Heart left ventricle (tissue), 16 donors: ENCODE data around the gene ENPP3. TPM values are rescaled to one million over a fixed set of nuclear protein-coding genes. Genes with fewer than 3 reads are reported as not detected.
A peak's percentile ranks its signal among the peaks of the same experiment; 100 is the strongest.

Experiments used
- ATAC-seq, 4 donors: fragments of 200-7000 bp; cut with Tn5 transposase; one replicate each; pipeline ENCODE4 v1.9.1; 2020 to 2022; ENCODE audit warnings: moderate library complexity in 4 of 4, mild to moderate bottlenecking in 3 of 4, moderate number of reproducible peaks in 1 of 4
- DNase-seq, 5 donors: peaks; one replicate each; pipeline ENCODE4 v3.0.0-alpha.2; 2020
- H3K27ac ChIP-seq, 12 donors: fragments of 200-600 bp; sonication (generic) in 4 of 12; one replicate each; pipeline versions ENCODE4 v1.5.0 to v1.8.0; 2016 to 2022; ENCODE audit warnings: mild to moderate bottlenecking in 2 of 12
- H3K27me3 ChIP-seq, 9 donors: fragments of 200-600 bp; sonication (generic) in 2 of 9; one replicate each; pipeline versions ENCODE4 v1.5.1 to v1.8.0; 2016 to 2022; ENCODE audit warnings: mild to moderate bottlenecking in 3 of 9
- H3K36me3 ChIP-seq, 9 donors: fragments of 200-600 bp; sonication (generic) in 2 of 9; one replicate each; pipeline versions ENCODE4 v1.5.0 to v1.8.0; 2018 to 2022; ENCODE audit warnings: mild to moderate bottlenecking in 2 of 9
- H3K4me1 ChIP-seq, 12 donors: fragments of 200-600 bp; sonication (generic) in 4 of 12; one replicate each; pipeline versions ENCODE4 v1.5.0 to v1.8.0; 2016 to 2022; ENCODE audit warnings: mild to moderate bottlenecking in 3 of 12
- H3K4me3 ChIP-seq, 12 donors: fragments of 200-600 bp; sonication (generic) in 4 of 12; one replicate each; pipeline versions ENCODE4 v1.5.0 to v1.8.0; 2017 to 2022; ENCODE audit warnings: mild to moderate bottlenecking in 9 of 12, moderate library complexity in 4 of 12
- H3K9me3 ChIP-seq, 12 donors: fragments of 200-600 bp; sonication (generic) in 4 of 12; one replicate each; pipeline versions ENCODE4 v1.5.0 to v1.8.0; 2016 to 2022; ENCODE audit warnings: mild to moderate bottlenecking in 1 of 12
- POLR2A ChIP-seq, 2 donors: fragments of 450-650 bp; IDR thresholded peaks; one replicate each; pipeline ENCODE4 v1.6.1; 2017; ENCODE audit warnings: antibody characterized with exemption in 2 of 2, mild to moderate bottlenecking in 2 of 2, moderate library complexity in 2 of 2
- WGBS, 4 donors: extraction: QIAGEN DNeasy Blood & Tissue Kit in 2 of 4; methylation state at CpG; one replicate each; pipeline versions ENCODE4 v1.1.5 to v1.1.7; 2013 to 2018; 5-methylcytosine and 5-hydroxymethylcytosine counted together
- intact Hi-C, 10 donors: fragments of 100-400 bp; cut with DNase I; formaldehyde crosslinking; loops; one replicate each; pipeline versions ENCODE4 v1.11.1 to v1.14.2; 2022
- polyA plus RNA-seq, 2 donors: library from polyadenylated mRNA; stranded (reverse); fragments of 200-250 nt; gene quantifications; one replicate each; pipeline ENCODE4 v1.2.3, GENCODE V29; 2013
- total RNA-seq, 9 donors: library from RNA; depleted of rRNA in 2 of 9; stranded (reverse); fragments of >200 nt in 2 of 9; fragmentation: NEBNext Ultra II Directional in 3 of 9; extraction: Animal tissue kit (Norgen Biotek cat#: 25700) in 3 of 9; gene quantifications; one replicate each; pipeline versions ENCODE4 v1.1.0 to v1.2.4, GENCODE V29; 2016 to 2023
- TF ChIP-seq, protein P1 (sequence below), 12 donors: fragments of 200-600 bp; sonication (generic) in 4 of 12; IDR thresholded peaks; one replicate each; pipeline versions ENCODE4 v1.5.0 to v1.8.0; 2018 to 2022; ENCODE audit warnings: antibody characterized with exemption in 12 of 12, mild to moderate bottlenecking in 5 of 12
- donor health status: ischemic (EF 13 %, LVEDD 7.1; RV severe dilation, severe dysfunction).
- donor health status: healthy with polysubstance abuse.
- donor health status: DM: no; HTN: yes; CAD: no.
- donor health status: DM: no; HTN: no; CAD: no.
- donor health status: ischemic (EF 25% LVEDD 6.9; RV normal size, moderate dysfunction).
- donor health status: ischemic (EF 25% LVEDD 5.7; RV mildly dilated, moderate dysfunction).
- donor health status: healthy.
- donor health status: DM: yes; HTN: yes; CAD: no.
- donor health status: ischemic (EF 35%, LVEDD 5.7; RV mildly dilated, moderate dysfunction).
- donor health status: nonischemic (EF 11% LVEDD 7.7; RV severe dilation, severe dysfunction).
- donor health status: DM: yes; HTN: yes; CAD: no.
- donor health status: PGD.
- donor health status: ischemic (EF 29% LVEDD 5.4; RV normal size, mild dysfunction).
- donor health status: nonischemic (EF 23%, LVEDD 6.1; RV moderate dilation, normal function).

ENPP3 gene
- total and polyA plus RNA-seq, 11 donors: 0.07 to 0.72 (median 0.42) TPM; not detected in 2

DNA sequence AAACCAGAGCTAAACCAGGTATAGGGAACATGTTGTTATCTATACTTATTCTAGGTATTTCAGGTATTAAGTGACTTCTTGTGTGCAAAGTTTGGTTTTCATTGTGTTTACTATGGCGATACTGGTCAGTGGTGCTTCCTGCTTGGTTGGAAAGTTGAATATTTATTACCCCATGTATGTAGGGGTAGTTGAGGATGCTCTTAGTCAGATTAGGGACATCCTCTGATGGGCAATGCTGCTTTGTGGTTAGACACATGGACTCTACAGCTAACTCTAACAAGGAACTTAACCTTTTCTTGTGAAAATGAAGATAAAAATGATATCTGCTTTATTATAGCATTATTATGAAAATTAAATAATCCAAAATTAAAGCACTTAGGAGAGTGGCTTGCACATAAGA, 126.6 kb downstream of the ENPP3 start:
- H3K4me3 ChIP-seq: no peak overlapping the region
- peaks cover 0 to 15% (median 0%) of the 10 kb centered on the region in 12 donors for H3K4me1 ChIP-seq
- H3K36me3 ChIP-seq: no peaks in the 10 kb centered on the region
- no peaks in the 10 kb centered on the region for H3K9me3 ChIP-seq
- no peak for TF ChIP-seq POLR2A (IDR thresholded peaks at IDR 0.05)
- TF ChIP-seq, protein P1, sequence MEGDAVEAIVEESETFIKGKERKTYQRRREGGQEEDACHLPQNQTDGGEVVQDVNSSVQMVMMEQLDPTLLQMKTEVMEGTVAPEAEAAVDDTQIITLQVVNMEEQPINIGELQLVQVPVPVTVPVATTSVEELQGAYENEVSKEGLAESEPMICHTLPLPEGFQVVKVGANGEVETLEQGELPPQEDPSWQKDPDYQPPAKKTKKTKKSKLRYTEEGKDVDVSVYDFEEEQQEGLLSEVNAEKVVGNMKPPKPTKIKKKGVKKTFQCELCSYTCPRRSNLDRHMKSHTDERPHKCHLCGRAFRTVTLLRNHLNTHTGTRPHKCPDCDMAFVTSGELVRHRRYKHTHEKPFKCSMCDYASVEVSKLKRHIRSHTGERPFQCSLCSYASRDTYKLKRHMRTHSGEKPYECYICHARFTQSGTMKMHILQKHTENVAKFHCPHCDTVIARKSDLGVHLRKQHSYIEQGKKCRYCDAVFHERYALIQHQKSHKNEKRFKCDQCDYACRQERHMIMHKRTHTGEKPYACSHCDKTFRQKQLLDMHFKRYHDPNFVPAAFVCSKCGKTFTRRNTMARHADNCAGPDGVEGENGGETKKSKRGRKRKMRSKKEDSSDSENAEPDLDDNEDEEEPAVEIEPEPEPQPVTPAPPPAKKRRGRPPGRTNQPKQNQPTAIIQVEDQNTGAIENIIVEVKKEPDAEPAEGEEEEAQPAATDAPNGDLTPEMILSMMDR (IDR thresholded peaks at IDR 0.05): no peak
- no peak for DNase-seq
- no peaks in the 10 kb centered on the region for H3K27me3 ChIP-seq
- H3K27ac ChIP-seq: no peak overlapping the region
- ATAC-seq: no peak
- 40 to 85% (median 48%) methylated on average over 1 of the region's 1 CpG for WGBS, 4 donors
- intact Hi-C loops: no loop called here

DNA sequence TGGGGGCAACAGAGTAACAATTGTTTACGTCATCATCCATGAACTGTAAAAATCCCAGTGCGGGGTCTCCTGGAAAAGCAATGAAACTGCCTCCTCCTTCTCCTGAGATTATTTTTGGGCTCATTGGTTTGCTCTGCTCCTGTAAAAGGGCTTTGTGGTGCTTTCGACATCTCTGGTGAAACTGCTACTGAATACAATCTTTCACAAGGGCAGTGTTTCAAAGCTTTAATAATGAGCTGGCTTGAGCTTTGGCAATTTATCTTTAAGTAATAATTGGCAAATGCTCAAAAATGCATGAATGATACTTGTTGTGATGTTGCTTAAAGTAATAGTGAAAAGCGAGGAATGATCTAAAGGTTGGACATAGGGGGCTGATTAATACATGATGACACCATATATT, 127.2 kb downstream of the ENPP3 start:
- DNase-seq: no peak
- Histone ChIP-seq H3K9me3 (no peaks in the 10 kb centered on the region), H3K27me3 (no peaks in the 10 kb centered on the region), H3K4me3 (no peak overlapping the region), H3K4me1 (peaks cover 0 to 14% (median 0%) of the 10 kb centered on the region in 12 donors), H3K27ac (no peak overlapping the region), H3K36me3 (no peaks in the 10 kb centered on the region)
- intact Hi-C loops: no loop called here
- TF ChIP-seq, protein P1 (IDR thresholded peaks at IDR 0.05): no peak
- TF ChIP-seq POLR2A (IDR thresholded peaks at IDR 0.05): no peak
- no peak for ATAC-seq
- 74 to 81% (median 80%) methylated on average over 4 of the region's 4 CpGs for WGBS, 4 donors

DNA sequence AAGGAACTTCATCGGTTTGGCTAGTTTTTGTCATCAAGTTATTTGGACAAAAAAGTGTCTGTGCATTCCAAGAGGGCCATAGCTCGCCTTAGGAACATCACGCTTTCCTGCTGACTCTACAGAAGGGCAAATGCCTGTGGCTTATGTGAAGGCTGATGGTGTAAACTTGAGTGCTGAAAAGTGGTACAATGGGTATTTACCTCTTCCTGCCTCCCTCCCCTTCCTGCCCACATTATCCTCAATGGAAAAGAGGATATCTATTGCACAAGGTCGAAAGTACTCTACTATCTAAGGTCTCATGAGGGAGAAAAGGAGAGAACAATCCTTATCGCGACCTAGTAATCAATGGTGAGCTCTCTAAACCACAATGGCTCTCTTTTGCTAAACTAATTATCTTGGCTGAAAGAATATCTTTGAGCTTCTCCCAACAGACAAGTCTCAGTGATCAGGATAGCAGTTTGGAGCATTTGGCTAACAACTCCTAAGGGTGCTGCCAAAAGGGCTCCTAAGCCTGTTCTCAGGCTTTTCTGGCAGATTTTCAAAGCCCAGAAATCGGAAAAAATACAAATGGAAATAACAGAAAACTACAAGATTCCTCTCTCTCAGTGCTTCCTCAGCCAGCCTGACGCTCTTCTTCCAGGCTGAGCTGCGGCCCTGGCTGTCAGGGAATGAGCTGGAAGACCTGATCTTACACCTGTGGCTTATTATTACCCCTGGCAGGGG, 128.1 kb downstream of the ENPP3 start:
- ATAC-seq (peak; percentile 41 to 48 (median 45)), DNase-seq (peak in 1 of 5 donors; percentile 36)
- no peaks in the 10 kb centered on the region for H3K36me3 ChIP-seq
- H3K27me3 ChIP-seq: no peaks in the 10 kb centered on the region
- no peak overlapping the region for H3K4me3 ChIP-seq
- TF ChIP-seq, protein P1 (IDR thresholded peaks at IDR 0.05): no peak
- H3K4me1 ChIP-seq: peaks cover 0 to 14% (median 0%) of the 10 kb centered on the region in 12 donors
- peak overlapping the region in 5 of 12 donors; percentile 17 to 57 (median 44) for H3K27ac ChIP-seq
- no peaks in the 10 kb centered on the region for H3K9me3 ChIP-seq
- intact Hi-C loops: no loop called here
- 36 to 53% (median 50%) methylated on average over 9 of the region's 9 CpGs for WGBS, 4 donors

DNA sequence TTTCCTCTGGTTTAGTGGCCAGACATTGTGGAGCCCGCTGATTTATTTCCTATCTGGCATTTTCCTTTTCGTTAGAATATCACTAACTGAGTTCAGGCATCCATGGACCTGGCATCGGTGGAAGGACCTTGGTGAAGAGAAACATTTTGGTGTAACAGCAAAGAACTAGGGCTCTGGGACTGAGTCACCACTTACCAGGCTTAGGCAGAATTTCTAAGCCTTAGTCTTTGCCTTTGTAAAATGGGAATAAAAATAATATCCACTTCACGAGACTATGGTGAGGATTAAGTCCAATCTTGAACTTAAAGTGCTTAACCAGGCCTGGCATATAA, 128.7 kb downstream of the ENPP3 start:
- intact Hi-C loops: no loop called here
- Histone ChIP-seq H3K9me3 (no peaks in the 10 kb centered on the region), H3K27me3 (no peaks in the 10 kb centered on the region), H3K4me1 (peaks cover 0 to 14% (median 0%) of the 10 kb centered on the region in 12 donors), H3K36me3 (no peaks in the 10 kb centered on the region), H3K4me3 (no peak overlapping the region), H3K27ac (peak overlapping the region in 5 of 12 donors; percentile 17 to 57 (median 30))
- no peak for DNase-seq
- WGBS, 4 donors: 68 to 78% (median 69%) methylated on average over 4 of the region's 4 CpGs
- ATAC-seq: no peak
- no peak for TF ChIP-seq POLR2A (IDR thresholded peaks at IDR 0.05)
- TF ChIP-seq, protein P1 (IDR thresholded peaks at IDR 0.05): no peak
